LNCAP (cell line): Measurements from ENCODE around the gene AIPL1.

Experiments
- TF ChIP-seq, protein P1 (sequence below): fragments of 450-650 bp; IDR thresholded peaks from 2 replicates; pipeline ENCODE4 v1.5.1; 2017; ENCODE audit warnings: mild to moderate bottlenecking

The AIPL1 gene

DNA sequence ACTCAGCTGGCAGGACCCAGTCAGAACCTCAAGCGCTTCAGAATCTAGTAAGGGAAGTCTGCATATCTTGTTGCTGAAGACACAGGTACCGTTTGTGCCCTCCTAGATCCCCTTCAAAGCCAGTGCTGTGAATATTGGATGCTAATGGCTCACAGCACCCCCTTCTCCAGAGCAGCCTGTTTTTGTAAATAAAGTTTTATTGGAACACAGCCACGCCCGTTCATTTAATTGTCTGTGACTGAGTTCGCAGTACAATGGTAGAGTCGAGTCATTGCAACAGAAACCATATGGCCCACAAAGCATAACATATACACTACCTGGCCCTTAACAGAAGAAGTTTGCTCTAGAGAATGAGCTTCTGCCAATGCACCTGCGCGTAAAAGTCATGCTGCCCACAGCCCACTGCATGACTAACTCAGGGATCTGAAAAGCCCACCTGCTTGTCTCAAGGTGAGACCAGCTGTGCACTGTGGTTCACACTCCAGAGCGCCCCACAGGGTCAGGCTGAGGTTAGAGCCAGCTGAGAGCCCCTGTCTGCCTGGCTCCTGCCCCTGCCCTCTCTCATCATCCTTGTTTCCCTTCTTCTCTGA lies 48.8 kb downstream of the AIPL1 start:
- TF ChIP-seq, protein P1, sequence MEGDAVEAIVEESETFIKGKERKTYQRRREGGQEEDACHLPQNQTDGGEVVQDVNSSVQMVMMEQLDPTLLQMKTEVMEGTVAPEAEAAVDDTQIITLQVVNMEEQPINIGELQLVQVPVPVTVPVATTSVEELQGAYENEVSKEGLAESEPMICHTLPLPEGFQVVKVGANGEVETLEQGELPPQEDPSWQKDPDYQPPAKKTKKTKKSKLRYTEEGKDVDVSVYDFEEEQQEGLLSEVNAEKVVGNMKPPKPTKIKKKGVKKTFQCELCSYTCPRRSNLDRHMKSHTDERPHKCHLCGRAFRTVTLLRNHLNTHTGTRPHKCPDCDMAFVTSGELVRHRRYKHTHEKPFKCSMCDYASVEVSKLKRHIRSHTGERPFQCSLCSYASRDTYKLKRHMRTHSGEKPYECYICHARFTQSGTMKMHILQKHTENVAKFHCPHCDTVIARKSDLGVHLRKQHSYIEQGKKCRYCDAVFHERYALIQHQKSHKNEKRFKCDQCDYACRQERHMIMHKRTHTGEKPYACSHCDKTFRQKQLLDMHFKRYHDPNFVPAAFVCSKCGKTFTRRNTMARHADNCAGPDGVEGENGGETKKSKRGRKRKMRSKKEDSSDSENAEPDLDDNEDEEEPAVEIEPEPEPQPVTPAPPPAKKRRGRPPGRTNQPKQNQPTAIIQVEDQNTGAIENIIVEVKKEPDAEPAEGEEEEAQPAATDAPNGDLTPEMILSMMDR, result no peak

DNA sequence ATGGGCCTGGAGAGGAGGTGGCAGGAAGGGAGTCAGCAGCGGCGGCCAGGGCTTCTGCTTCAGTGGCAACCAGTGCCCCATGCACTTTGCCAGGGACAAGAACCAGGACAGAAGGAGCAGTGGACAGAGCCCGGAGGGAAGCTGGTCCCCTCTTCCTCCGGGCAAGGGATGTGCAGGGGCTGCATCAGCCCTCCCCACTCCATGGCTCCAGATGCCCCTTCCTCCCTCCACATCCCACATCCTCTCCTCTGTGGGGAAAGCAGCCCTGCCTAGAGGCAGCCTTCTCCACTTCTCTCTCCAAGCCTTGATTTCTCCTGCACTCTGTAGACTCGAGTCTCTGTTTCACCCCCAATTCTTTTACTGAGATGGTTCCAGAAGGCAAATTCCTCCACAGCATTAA lies 50.4 kb downstream of the AIPL1 start:
- TF ChIP-seq, protein P1, result no peak

DNA sequence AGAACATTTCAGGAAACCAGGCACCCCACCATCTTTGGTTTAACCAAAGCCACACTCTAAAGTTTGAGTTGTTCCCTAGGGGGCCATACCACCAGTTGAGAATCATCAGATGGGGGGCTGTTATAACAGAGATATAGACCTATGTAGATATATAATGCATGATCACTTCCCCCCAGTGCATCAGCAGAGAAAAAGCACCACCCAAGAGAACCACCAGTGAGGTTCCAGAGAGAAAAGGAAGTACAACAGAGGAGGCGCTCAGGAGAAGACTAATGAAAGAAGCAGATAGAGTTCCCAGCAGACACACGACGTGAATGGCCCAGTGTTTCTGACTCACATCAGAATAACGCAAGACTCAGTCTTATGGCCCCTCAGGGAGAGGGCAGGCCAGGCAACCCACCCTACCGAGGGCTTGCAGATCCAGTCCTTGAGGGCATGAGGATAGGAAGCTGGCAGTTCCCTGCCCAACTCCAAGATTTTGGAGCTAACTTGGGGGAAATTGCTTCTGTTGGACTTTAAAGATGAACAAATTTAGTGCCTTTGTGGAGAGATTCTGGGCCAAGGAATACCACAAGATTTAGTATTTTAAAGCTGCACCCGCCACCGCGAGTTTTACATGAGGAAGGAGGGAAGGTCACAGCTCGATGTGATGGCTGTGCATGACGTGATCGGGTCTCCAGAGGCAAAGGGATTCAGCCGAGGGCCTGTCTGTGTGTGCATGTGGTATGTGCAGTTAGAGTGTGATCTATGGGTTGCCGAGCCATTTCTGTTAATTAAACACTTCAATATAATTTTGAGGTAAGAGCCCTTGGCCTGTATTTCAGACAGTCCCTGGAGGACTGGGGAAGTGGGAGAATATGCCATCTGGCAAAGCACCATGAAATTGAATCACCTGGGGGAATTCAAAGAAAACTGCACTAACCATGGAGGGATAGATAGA lies 53.1 kb downstream of the AIPL1 start:
- TF ChIP-seq, protein P1, result no peak

DNA sequence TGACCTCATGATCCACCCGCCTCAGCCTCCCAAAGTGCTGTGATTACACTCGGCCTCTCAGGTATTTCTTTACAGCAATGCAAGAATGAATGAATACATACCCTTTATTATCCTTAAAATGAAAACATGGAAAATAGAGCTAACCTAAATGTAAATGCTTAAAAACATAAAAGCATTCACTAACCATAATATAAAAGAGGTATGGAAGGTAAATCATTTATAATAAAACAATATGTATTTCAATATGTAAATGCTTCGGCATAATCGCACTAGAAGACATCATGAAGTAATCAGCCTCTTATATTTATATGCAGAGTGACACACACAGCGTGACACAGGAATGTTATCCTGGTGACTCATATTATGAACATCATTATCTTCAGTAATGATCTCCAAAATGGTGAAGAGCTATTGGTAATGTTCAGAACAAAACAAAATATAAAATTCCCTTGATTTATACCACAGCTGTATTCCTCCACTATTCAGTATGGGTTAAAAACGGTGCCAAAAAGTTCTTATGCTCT lies 53.9 kb downstream of the AIPL1 start:
- TF ChIP-seq, protein P1, result no peak

DNA sequence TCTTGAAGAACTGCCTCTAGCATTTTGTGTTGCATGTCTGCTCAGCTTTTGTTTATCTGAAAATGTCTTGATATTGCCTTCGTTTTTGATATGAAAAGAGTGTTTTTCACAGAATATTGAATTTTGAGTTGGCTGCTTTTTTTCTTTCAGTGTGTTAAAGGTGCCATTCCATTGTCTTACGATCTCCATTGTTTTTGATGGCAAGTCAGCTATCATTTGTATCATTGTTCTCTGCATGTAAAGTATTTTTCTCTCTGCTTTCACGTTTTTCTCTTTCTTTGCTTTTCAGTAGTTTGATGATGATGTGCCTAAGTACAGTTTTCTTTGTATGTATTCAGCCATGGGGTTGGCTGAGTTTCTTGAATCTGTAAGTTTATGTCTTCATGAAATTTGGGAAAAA lies 57.0 kb downstream of the AIPL1 start:
- TF ChIP-seq, protein P1, result no peak

DNA sequence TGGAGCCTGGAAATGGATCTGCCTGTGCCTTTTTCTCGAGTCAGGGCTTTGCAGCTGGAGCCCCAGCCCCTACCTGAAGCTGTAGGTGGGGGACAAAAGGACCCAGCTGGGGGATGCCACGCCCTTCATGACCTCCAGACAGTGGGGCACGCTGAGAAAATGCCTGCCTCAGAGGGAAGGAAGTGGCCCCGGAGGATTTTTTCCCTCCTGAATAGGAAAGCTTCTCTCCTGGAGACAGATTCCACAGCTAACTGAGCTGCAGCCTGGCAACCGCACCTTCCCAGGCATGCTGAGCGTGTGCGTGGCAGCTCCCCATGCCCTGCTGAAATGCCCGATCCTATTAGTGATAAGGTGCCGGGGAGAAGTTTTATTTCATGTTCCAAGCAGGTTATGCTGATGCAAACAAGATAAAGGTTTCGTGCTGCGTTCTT lies 58.0 kb downstream of the AIPL1 start:
- TF ChIP-seq, protein P1, result no peak

DNA sequence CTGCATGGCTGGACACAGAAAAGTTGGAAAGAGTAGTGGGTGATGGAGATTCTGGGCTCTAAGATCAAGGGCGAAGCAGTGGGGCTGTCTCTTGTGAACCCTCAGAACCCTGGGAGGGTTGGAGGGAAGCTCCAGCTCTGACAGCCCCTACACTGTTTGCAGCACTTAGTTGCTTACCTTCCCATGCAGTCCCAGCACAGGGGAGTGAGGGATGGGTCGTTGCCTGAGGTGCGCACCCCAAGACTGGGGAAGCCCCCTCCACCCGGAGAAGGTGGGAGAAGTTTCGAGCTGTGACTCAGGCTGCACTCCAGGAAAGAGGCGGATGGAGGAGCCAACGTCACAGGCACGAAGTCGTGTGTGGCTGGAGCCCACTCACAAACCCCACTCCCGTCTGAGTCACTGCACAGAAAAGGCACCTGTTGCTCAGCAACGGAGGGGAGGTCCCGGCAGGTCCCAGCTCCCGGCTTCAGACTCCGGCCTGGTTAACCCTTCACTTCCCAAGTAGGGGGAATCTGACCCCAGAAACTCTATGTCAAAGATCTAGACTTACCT lies 60.1 kb downstream of the AIPL1 start:
- TF ChIP-seq, protein P1, result no peak
